H9 (cell line): ENCODE data around the gene FOXJ3. TPM values are rescaled to one million over a fixed set of nuclear protein-coding genes. Genes with fewer than 3 reads are reported as not detected.

Source experiments
- DNase-seq: peaks from one replicate; pipeline ENCODE4 v3.0.0-alpha.2; 2017
- H2AFZ ChIP-seq: one replicate; pipeline ENCODE4 v1.6.1; 2013; ENCODE audit warnings: mild to moderate bottlenecking, low read length, control low read depth, moderate library complexity
- H2AK5ac ChIP-seq: 2 replicates; pipeline ENCODE4 v1.6.1; 2013; ENCODE audit warnings: low read length, control low read depth, mixed read lengths; ENCODE audit not compliant: insufficient read length
- H2BK120ac ChIP-seq: one replicate; pipeline ENCODE4 v1.6.1; 2013; ENCODE audit warnings: low read depth, mild to moderate bottlenecking, low read length, control low read depth, inconsistent platforms; ENCODE audit not compliant: poor library complexity, severe bottlenecking
- H2BK12ac ChIP-seq: 2 replicates; pipeline ENCODE4 v1.6.1; 2013; ENCODE audit warnings: low read length, control low read depth, mixed read lengths, low read depth; ENCODE audit not compliant: insufficient read length
- H2BK15ac ChIP-seq: 2 replicates; pipeline ENCODE4 v1.6.1; 2013; ENCODE audit warnings: low read depth, low read length, control low read depth
- H2BK20ac ChIP-seq: one replicate; pipeline ENCODE4 v1.6.1; 2013; ENCODE audit warnings: low read depth, mild to moderate bottlenecking, low read length, control low read depth, inconsistent platforms; ENCODE audit not compliant: poor library complexity, severe bottlenecking
- H2BK5ac ChIP-seq: 2 replicates; pipeline ENCODE4 v1.6.1; 2013; ENCODE audit warnings: low read length, control low read depth, mixed read lengths; ENCODE audit not compliant: insufficient read length
- H3K14ac ChIP-seq: 2 replicates; pipeline ENCODE4 v1.6.1; 2013; ENCODE audit warnings: low read length, control low read depth; ENCODE audit not compliant: insufficient read depth
- H3K18ac ChIP-seq: 2 replicates; pipeline ENCODE4 v1.6.1; 2013; ENCODE audit warnings: low read depth, mild to moderate bottlenecking, mixed read lengths, low read length, control low read depth; ENCODE audit not compliant: insufficient read length
- H3K23ac ChIP-seq: 2 replicates; pipeline ENCODE4 v1.6.1; 2013; ENCODE audit warnings: low read length, control low read depth, mixed read lengths, low read depth; ENCODE audit not compliant: insufficient read length
- H3K23me2 ChIP-seq: 2 replicates; pipeline ENCODE4 v1.6.1; 2013; ENCODE audit warnings: low read depth, mild to moderate bottlenecking, mixed read lengths, low read length, control low read depth; ENCODE audit not compliant: insufficient read length, poor library complexity, severe bottlenecking
- H3K27ac ChIP-seq: 2 replicates; pipeline ENCODE4 v1.5.1; 2013; ENCODE audit warnings: low read length, control low read depth, mixed read lengths, low read depth; ENCODE audit not compliant: insufficient read length
- H3K27me3 ChIP-seq: 2 replicates; pipeline ENCODE4 v1.6.1; 2013; ENCODE audit warnings: low read length, control low read depth, inconsistent platforms; ENCODE audit not compliant: insufficient read depth
- H3K4ac ChIP-seq: 2 replicates; pipeline ENCODE4 v1.6.1; 2013; ENCODE audit warnings: low read depth, mild to moderate bottlenecking, control low read depth, inconsistent platforms, low read length, moderate library complexity
- H3K4me1 ChIP-seq: 2 replicates; pipeline ENCODE4 v1.6.1; 2013; ENCODE audit warnings: low read length, control low read depth, inconsistent platforms; ENCODE audit not compliant: insufficient read depth
- H3K4me2 ChIP-seq: 2 replicates; pipeline ENCODE4 v1.6.1; 2013; ENCODE audit warnings: low read length, control low read depth, mixed read lengths; ENCODE audit not compliant: insufficient read length, insufficient read depth
- H3K56ac ChIP-seq: 2 replicates; pipeline ENCODE4 v1.6.1; 2013; ENCODE audit warnings: low read depth, mild to moderate bottlenecking, mixed read lengths, low read length, control low read depth; ENCODE audit not compliant: insufficient read length
- H3K79me1 ChIP-seq: 2 replicates; pipeline ENCODE4 v1.6.1; 2013; ENCODE audit warnings: low read depth, mild to moderate bottlenecking, moderate library complexity, low read length, control low read depth, inconsistent platforms; ENCODE audit not compliant: insufficient read depth, poor library complexity, severe bottlenecking
- H3K79me2 ChIP-seq: 2 replicates; pipeline ENCODE4 v1.6.1; 2013; ENCODE audit warnings: low read length, control low read depth, inconsistent platforms; ENCODE audit not compliant: insufficient read depth
- H3K9ac ChIP-seq: 2 replicates; pipeline ENCODE4 v1.6.1; 2013; ENCODE audit warnings: low read length, control low read depth, mixed read lengths; ENCODE audit not compliant: insufficient read length; ENCODE audit errors: extremely low read depth
- H3K9me3 ChIP-seq: one replicate; pipeline ENCODE4 v1.6.1; 2013; ENCODE audit warnings: low read depth, low read length, inconsistent platforms; ENCODE audit not compliant: control insufficient read depth
- H3T11ph ChIP-seq: one replicate; pipeline ENCODE4 v1.6.1; 2013; ENCODE audit warnings: mild to moderate bottlenecking, low read length, control low read depth, inconsistent platforms
- H4K20me1 ChIP-seq: one replicate; pipeline ENCODE4 v1.6.1; 2013; ENCODE audit not compliant: control insufficient read depth, insufficient read length, insufficient read depth
- H4K5ac ChIP-seq: 2 replicates; pipeline ENCODE4 v1.6.1; 2013; ENCODE audit warnings: low read depth, mild to moderate bottlenecking, mixed read lengths, low read length, control low read depth; ENCODE audit not compliant: insufficient read length
- H4K8ac ChIP-seq: replicated peaks from 2 replicates; pipeline ENCODE4 v1.6.1; 2013; ENCODE audit warnings: low read length, control low read depth, mixed read lengths, low read depth; ENCODE audit not compliant: insufficient read length
- H4K91ac ChIP-seq: 2 replicates; pipeline ENCODE4 v1.6.1; 2013; ENCODE audit warnings: low read depth, mild to moderate bottlenecking, moderate library complexity, mixed read lengths, low read length, control low read depth; ENCODE audit not compliant: insufficient read length
- H3K27ac Mint-ChIP-seq, 3 experiments: 2 replicates in 2 of 3; 3 replicates in 1 of 3; pipeline ENCODE4 v1.8.0; 2020 to 2021; ENCODE audit warnings: mixed read lengths in 3 of 3, mild to moderate bottlenecking in 1 of 3, moderate library complexity in 1 of 3
- H3K27me3 Mint-ChIP-seq: 2 replicates; pipeline ENCODE4 v1.8.0; 2021; ENCODE audit warnings: low read depth, mild to moderate bottlenecking, moderate library complexity, mixed read lengths
- H3K36me3 Mint-ChIP-seq, 3 experiments: 2 replicates in 2 of 3; 3 replicates in 1 of 3; pipeline ENCODE4 v1.8.0; 2020 to 2021; ENCODE audit warnings: low read depth in 3 of 3, mixed read lengths in 3 of 3; ENCODE audit not compliant: insufficient read depth in 1 of 3
- H3K4me1 Mint-ChIP-seq, 2 experiments: 2 replicates each; pipeline ENCODE4 v1.8.0; 2020; ENCODE audit warnings: mixed read lengths in 2 of 2
- H3K4me3 Mint-ChIP-seq, 2 experiments: 2 replicates in 1 of 2; 3 replicates in 1 of 2; pipeline ENCODE4 v1.8.0; 2020 to 2021; ENCODE audit warnings: mild to moderate bottlenecking in 2 of 2, mixed read lengths in 2 of 2, moderate library complexity in 1 of 2
- H3K9me3 Mint-ChIP-seq, 2 experiments: 2 replicates in 1 of 2; 3 replicates in 1 of 2; pipeline ENCODE4 v1.8.0; 2020; ENCODE audit warnings: mild to moderate bottlenecking in 2 of 2, mixed read lengths in 2 of 2, moderate library complexity in 1 of 2
- total RNA-seq: library from RNA; stranded (reverse); gene quantifications from 2 replicates; pipeline ENCODE4 v1.2.1, GENCODE V29; 2021
- TF ChIP-seq, protein P1 (sequence below): fragments of 200-600 bp; sonication (generic); conservative IDR thresholded peaks from 3 replicates; pipeline ENCODE4 v1.8.0; 2021; ENCODE audit warnings: antibody characterized with exemption, mild to moderate bottlenecking

FOXJ3 gene
- total RNA-seq, 1 experiment from 2014 or later: 49.9 TPM

GRCh38 chr1:42263019-42263418 is 72.0 kb downstream of the FOXJ3 start:
- Histone ChIP-seq H3K18ac (no peak overlapping the region), H2BK20ac (no peak overlapping the region), H3K79me1 (no peaks in the 10 kb centered on the region), H3K4ac (no peak overlapping the region), H3K4me1 (no peaks in the 10 kb centered on the region; the same call in 1 of the 2 replicates), H3T11ph (no peak overlapping the region), H4K20me1 (no peaks in the 10 kb centered on the region), H3K23me2 (no peaks in the 10 kb centered on the region), H2AFZ (no peak overlapping the region), H2BK5ac (no peak overlapping the region), H4K91ac (no peak overlapping the region), H2BK15ac (no peak overlapping the region), H3K23ac (no peak overlapping the region), H3K14ac (no peak overlapping the region), H4K5ac (no peak overlapping the region), H4K8ac (no peak overlapping the region), H3K79me2 (peaks cover 10% of the 10 kb centered on the region; the same call in 1 of the 2 replicates), H3K27ac (no peak overlapping the region), H3K4me2 (no peak overlapping the region), H2BK120ac (no peak overlapping the region), H3K9me3 (no peaks in the 10 kb centered on the region), H3K56ac (no peak overlapping the region), H3K9ac (no peak overlapping the region), H3K27me3 (no peaks in the 10 kb centered on the region), H2BK12ac (no peak overlapping the region), H2AK5ac (no peak overlapping the region)
- Mint-ChIP-seq H3K36me3 (peaks cover 4 to 21% (median 17%) of the 10 kb centered on the region in 3 experiments; a peak in 6 of 7 replicates), H3K27ac (no peak overlapping the region), H3K9me3 (no peaks in the 10 kb centered on the region), H3K4me3 (no peak overlapping the region), H3K4me1 (peaks cover 20% of the 10 kb centered on the region in 2 experiments), H3K27me3 (no peaks in the 10 kb centered on the region)
- no peak for DNase-seq
- TF ChIP-seq, protein P1, sequence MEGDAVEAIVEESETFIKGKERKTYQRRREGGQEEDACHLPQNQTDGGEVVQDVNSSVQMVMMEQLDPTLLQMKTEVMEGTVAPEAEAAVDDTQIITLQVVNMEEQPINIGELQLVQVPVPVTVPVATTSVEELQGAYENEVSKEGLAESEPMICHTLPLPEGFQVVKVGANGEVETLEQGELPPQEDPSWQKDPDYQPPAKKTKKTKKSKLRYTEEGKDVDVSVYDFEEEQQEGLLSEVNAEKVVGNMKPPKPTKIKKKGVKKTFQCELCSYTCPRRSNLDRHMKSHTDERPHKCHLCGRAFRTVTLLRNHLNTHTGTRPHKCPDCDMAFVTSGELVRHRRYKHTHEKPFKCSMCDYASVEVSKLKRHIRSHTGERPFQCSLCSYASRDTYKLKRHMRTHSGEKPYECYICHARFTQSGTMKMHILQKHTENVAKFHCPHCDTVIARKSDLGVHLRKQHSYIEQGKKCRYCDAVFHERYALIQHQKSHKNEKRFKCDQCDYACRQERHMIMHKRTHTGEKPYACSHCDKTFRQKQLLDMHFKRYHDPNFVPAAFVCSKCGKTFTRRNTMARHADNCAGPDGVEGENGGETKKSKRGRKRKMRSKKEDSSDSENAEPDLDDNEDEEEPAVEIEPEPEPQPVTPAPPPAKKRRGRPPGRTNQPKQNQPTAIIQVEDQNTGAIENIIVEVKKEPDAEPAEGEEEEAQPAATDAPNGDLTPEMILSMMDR: no peak
